ENCODE data around the gene NEB. TPM values are rescaled to one million over a fixed set of nuclear protein-coding genes. Genes with fewer than 3 reads are reported as not detected.

Gene NEB
- polyA plus RNA-seq, 1 of the 3 experiments (the other 2 are of a cell fraction), result 0.02 TPM

GRCh38 chr2:151657667-151658076 is 76.6 kb downstream of the NEB start:
- no peaks in the 10 kb centered on the region for H3K27me3 ChIP-seq (ENCODE audit: insufficient read depth)
- no peak overlapping the region for H2AFZ ChIP-seq (ENCODE audit: low read depth)
- H3K79me2 ChIP-seq (ENCODE audit: insufficient read depth), result no peaks in the 10 kb centered on the region
- ChIA-PET POLR2A (no interaction called here), CTCF (no interaction called here)
- no peak overlapping the region for H3K9ac ChIP-seq
- no peaks in the 10 kb centered on the region; a peak in 1 of 4 replicates for H3K4me1 ChIP-seq (ENCODE audit: control insufficient read depth in 1 of 2, insufficient read depth in 2 of 2, low read depth in 1 of 2, low read length in 1 of 2)
- WGBS (ENCODE audit: low lambda C conversion rate), result 49% methylated on average over 2 of the region's 2 CpGs
- no peak for DNase-seq
- no peaks in the 10 kb centered on the region for H3K9me3 ChIP-seq
- TF ChIP-seq MXI1 (IDR thresholded peaks at IDR 0.05; ENCODE audit: low read depth, low read length) (no peak), TCF12 (IDR thresholded peaks at IDR 0.05) (no peak), YY1 (IDR thresholded peaks at IDR 0.05; ENCODE audit: low read depth) (no peak), EP300 (IDR thresholded peaks at IDR 0.05; ENCODE audit: borderline replicate concordance in 1 of 2, low read depth in 1 of 2, low read length in 1 of 2) (no peak), PBX3 (IDR thresholded peaks at IDR 0.05) (no peak)
- TF ChIP-seq, protein P1, sequence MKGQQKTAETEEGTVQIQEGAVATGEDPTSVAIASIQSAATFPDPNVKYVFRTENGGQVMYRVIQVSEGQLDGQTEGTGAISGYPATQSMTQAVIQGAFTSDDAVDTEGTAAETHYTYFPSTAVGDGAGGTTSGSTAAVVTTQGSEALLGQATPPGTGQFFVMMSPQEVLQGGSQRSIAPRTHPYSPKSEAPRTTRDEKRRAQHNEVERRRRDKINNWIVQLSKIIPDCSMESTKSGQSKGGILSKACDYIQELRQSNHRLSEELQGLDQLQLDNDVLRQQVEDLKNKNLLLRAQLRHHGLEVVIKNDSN (IDR thresholded peaks at IDR 0.05; ENCODE audit: borderline replicate concordance, low read depth), result no peak
- no peaks in the 10 kb centered on the region for H3F3A ChIP-seq (replicated peaks; ENCODE audit: insufficient read depth)
- H3K27ac ChIP-seq (ENCODE audit: low read depth in 2 of 2, low read length in 1 of 2), result no peak overlapping the region
- no peaks in the 10 kb centered on the region for H4K20me1 ChIP-seq (ENCODE audit: insufficient read depth)
- no peaks in the 10 kb centered on the region for H3K36me3 ChIP-seq (replicated peaks in 1 of 2; ENCODE audit: control insufficient read depth in 1 of 2, insufficient read depth in 2 of 2, low read length in 1 of 2)
- H3K4me3 ChIP-seq (ENCODE audit: low read depth in 2 of 2, low read length in 1 of 2), result no peak overlapping the region
- H3K9me2 ChIP-seq, result no peaks in the 10 kb centered on the region
- no peak overlapping the region for H3K4me2 ChIP-seq

DNA sequence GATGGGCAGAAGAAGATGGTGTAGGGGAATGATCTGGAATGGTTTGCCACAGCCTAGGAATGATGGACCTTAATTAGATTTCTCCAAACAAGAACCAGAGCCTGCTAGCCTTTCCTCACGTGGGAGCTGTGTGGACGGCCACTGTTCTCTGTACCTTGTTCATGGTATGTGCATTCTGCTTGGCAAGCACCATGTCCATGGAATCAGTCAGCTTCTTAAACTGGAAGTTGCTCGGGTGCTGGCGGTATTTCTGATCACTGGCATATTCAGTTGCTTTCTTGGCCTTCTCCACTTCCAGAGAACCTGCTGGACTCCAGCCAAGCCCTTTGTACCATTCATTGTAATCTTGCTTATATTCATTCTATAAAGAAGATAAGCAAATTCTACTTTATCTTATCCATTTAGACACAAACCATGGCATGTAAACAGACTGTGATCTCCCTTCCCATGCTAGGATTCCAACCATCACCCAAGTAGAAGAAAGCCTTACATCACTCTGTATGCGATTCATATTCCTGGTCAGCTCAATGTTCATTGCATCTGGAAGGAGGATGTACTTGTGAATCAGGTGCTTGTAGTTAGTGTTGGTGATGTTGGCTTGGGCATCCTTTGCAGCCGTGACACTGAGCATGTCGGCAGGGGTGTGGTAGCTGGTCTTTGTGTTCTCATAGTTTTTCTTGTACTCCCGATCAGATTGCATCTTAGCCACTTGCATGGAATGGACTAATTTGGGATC is 78.4 kb downstream of the NEB start:
- CTCF ChIA-PET, result no interaction called here
- no peaks in the 10 kb centered on the region for H4K20me1 ChIP-seq (ENCODE audit: insufficient read depth)
- no peak overlapping the region for H3K9ac ChIP-seq
- 60% methylated on average over 7 of the region's 8 CpGs for WGBS (ENCODE audit: low lambda C conversion rate)
- no peaks in the 10 kb centered on the region for H3K9me2 ChIP-seq
- no peak for DNase-seq
- no peaks in the 10 kb centered on the region; a peak in 1 of 4 replicates for H3K4me1 ChIP-seq (ENCODE audit: control insufficient read depth in 1 of 2, insufficient read depth in 2 of 2, low read depth in 1 of 2, low read length in 1 of 2)
- H2AFZ ChIP-seq (ENCODE audit: low read depth), result no peak overlapping the region
- no peak for TF ChIP-seq FOXJ3 (CRISPR knock-in tag; IDR thresholded peaks at IDR 0.05)
- TF ChIP-seq PBX3 (IDR thresholded peaks at IDR 0.05), result no peak
- TF ChIP-seq TAF1 (IDR thresholded peaks at IDR 0.05; ENCODE audit: borderline replicate concordance, low read depth, low read length), result no peak
- TF ChIP-seq EP300 (IDR thresholded peaks at IDR 0.05; ENCODE audit: borderline replicate concordance in 1 of 2, low read depth in 1 of 2, low read length in 1 of 2), result no peak
- TF ChIP-seq JUND (IDR thresholded peaks at IDR 0.05), result no peak
- no peak for TF ChIP-seq GABPA (IDR thresholded peaks at IDR 0.05; ENCODE audit: low read depth)
- no peak for TF ChIP-seq SIN3A (IDR thresholded peaks at IDR 0.05; ENCODE audit: borderline replicate concordance, low read depth, low read length)
- TF ChIP-seq IRF3 (IDR thresholded peaks at IDR 0.05; ENCODE audit: low read depth, low read length), result no peak
- no peak for TF ChIP-seq REST (IDR thresholded peaks at IDR 0.05; ENCODE audit: low read depth, low read length)
- no peak for TF ChIP-seq GATA2 (CRISPR knock-in tag; IDR thresholded peaks at IDR 0.05)
- H3K36me3 ChIP-seq (replicated peaks in 1 of 2; ENCODE audit: control insufficient read depth in 1 of 2, insufficient read depth in 2 of 2, low read length in 1 of 2), result no peaks in the 10 kb centered on the region
- H3F3A ChIP-seq (replicated peaks; ENCODE audit: insufficient read depth), result no peaks in the 10 kb centered on the region
- H3K4me3 ChIP-seq (ENCODE audit: low read depth in 2 of 2, low read length in 1 of 2), result no peak overlapping the region
- no peak overlapping the region for H3K4me2 ChIP-seq
- POLR2A ChIA-PET, result no interaction called here
- no peaks in the 10 kb centered on the region for H3K9me3 ChIP-seq
- no peaks in the 10 kb centered on the region for H3K79me2 ChIP-seq (ENCODE audit: insufficient read depth)
- H3K27me3 ChIP-seq (ENCODE audit: insufficient read depth), result no peaks in the 10 kb centered on the region
- H3K27ac ChIP-seq (ENCODE audit: low read depth in 2 of 2, low read length in 1 of 2), result no peak overlapping the region

Measured in SK-N-SH (cell line).